ENCODE data around the gene DCTN5.
"Not testable (repeated sequence)": the region's sequence is repeated elsewhere in the genome, so short reads cannot be mapped to it uniquely, and the experiment has no call there.

DCTN5 gene

DNA sequence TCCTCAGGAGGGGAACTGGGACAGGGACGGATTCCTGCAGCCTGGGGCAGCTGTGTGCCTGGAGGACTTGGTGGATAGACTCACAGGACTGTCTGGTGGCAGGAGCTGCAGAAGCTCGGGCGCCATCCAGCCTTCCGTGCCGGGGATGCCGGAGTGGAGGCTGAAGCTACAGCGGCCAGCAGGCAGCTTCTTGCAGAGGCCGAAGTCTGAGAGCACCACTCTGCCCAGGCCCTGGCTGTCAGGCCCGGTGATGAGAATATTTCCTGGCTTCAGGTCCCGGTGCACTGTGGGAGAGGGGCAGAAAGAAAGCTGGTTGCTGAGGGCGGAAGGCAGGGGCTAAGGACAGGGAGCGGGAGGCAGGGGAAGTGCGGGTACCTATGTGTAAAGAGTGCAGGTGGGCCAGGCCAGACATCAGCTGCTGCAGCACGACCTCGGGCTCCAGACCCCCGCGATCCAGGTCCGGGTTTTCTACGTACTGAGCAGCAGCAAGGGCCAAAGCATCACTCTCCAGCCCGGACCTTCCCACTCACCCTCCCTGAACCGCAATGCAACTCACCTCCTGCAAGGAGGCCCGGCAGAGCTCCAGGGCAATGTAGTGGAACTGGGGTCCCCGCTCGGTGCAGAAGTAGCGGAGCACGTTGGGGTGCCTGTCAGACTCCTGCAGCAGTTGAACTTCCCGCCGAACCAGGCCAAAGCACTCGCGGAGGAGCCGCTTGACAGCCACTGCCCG is 53.5 kb downstream of the DCTN5 start:
- DNase-seq: no peak

DNA sequence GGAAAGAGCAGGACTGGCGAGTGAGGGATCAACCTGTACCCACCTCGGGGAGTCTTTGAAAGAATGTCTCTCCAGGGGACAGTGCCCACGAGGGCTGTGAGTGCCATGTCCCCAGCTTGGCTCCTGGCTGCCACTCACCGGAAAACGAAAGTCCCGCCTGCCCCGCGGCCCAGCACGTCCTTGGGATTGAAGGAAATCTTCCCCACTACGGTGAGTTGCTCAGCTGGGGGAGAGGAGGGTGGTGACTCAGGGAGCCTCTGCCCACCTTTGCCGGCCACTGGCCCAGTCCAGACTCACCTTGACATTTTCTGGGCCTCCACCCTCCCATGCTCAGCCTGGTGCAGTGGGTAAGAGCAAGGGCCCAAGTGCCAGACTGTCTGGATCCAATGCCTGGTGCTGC is 54.5 kb downstream of the DCTN5 start:
- DNase-seq: no peak

DNA sequence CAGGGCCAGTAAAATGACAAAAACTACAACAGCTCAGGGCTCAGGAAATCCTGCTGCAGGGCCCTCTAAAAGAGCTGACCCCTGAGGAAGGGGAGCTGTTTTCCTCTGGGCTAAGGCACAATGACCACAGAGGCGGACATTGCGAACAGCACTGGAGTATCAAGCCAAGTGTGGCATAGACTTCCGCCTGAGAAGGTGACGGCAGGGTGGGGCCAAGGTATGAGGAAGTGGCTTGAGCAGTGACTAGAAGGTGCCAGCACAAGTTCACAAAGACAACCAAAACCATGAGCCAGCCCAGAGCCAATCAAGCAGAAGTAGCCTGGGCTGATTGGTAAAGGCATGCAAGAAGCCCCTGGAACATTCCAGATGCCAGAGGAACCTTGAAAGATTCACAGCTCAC is 57.8 kb downstream of the DCTN5 start:
- DNase-seq: no peak

DNA sequence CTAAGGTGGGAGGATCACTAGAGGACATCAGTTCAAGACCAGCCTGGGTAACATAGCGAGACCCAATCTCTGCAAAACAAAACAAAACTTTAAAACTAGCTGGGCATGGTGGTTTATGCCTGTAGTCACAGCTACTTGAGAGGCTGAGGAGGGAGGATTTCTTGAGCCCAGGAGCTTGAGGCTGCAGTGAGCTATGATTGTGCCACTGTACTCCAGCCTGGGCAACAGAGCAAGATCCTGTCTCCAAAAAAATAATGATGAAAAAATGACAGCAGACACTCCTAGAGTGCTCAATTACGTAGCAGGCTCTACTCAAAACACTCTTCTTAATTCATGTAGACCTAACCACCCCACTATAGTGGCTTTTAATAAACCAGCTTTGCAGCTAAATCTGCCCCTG is 58.8 kb downstream of the DCTN5 start:
- DNase-seq: no peak

DNA sequence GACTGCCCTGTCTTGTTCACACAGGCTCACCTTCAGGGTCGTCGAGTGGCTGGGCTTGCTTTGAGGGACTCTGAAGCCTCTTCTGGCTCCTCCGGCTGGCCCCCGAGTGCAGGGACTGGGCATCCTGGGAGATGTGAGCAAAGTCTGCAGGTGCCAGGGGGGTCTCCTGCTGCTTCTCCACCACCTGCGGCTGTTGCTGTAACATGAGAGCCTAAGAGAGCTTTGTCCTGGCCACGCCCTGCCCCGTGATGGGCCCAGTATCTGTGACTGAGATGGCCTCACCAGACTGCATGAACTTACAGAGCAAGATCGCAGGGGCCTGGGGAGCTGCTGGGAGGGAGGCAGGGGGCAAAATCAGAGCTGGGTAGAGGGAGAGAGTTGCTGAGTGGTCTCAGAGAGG is 59.2 kb downstream of the DCTN5 start:
- no peak for DNase-seq

DNA sequence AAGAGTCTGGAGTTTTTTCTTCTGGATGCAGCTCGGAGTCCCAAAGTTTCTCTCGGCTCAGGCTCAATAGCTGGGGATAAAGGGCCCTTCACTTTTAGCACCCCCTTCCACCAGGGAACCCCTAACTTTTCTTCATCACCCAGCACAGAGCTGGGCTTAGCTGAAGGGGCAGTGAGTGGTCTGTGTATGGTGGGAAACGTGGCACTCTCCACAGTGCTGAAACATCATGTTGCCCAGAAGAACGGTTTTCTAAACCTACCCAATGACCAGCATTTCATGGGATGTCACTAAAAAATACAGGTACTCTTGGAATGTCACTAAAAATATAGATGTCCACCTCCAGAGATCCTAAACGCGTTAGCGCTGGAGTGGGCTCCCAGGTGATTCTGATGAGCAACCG is 59.8 kb downstream of the DCTN5 start:
- DNase-seq: no peak

DNA sequence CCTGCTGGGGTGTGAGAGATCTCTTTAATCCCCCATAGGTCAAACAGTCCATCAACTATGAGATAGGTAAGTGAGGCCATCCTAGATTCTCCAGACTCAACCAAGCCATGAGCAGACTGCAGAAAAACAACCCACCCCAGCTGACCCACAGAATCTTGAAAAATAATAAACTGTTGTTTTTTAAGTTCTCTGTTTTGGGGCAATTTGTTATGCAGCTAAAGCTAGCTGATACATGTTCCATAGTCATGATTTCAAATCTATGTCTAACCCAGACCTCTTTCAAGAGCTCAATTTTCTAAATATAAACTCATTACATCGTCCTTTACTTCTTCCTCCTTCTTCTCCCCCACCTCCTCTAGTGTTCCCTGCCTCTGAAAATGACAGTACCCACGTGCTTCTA is 61.7 kb downstream of the DCTN5 start:
- DNase-seq: no peak

DNA sequence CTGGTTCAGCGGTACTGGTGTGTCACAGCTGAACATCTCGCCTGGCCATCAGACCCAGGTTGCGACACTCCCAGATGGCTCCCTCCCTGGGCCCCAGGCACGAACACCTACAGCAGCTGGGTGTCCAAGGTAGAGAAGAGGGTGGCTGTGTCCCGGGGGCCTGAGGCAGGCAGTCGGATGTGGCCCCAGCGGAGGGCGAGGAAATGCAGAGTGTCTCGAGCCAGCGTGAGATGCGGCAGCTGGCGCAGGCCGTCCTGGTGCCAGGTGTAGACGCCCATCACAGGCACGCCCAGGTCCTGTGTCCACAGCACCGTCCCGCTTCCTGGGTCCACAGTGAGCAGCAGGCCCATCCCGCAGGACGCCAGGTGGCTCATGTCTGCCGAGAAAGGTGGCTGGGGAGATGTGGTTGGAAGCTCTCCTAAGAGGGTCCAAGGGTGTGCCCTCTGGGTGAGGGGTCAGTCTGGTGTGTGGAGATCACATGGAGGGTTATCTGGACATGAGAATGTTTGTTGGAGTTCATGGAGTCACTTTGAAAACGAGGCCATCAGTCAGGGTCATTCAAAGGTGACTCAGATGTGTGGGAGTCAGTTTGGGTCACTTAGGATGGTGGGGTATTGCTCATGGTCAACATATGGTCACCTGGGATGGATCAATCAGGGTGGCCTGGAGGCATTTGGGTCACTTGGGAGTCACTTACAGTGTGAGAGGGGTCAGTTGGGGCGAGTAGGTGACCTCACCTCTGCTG is 63.7 kb downstream of the DCTN5 start:
- DNase-seq: no peak

DNA sequence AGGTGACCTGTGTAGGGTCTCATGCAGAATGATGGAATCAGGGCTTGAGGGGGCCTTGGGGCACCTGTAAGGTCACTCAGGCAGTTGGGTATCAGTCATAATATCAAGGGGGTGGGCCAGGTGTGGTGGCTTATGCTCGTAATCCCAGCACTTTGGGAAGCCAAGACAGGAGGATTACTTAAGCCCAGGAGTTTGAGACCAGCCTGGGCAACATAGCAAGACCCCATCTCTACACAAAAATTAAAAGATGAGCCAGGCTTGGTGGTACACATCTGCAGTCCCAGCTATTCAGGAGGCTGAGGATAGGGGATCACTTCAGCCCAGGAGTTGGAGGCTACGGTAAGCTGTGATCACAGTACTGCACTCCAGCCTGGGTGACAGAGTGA is 64.2 kb downstream of the DCTN5 start:
- no peak for DNase-seq

DNA sequence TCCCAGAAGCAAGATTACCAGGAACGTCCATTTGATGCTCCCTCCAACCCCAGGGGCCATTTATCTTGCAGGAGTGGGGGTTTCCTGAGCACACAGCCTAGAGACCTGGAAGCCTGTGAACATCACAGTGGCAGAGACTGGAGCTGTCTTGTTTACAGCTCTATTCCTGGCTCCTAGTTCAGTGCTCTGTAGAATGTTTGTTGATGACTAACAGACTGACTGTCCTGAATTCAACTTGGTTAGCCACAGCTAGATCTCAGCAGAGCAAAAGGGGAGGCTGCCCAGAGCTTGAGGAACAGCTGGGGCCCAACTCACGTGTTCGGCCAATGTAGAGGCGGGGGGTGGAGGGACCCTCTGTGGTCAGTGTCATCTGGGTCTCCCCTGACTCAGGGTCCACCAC is 65.2 kb downstream of the DCTN5 start:
- no peak for DNase-seq

DNA sequence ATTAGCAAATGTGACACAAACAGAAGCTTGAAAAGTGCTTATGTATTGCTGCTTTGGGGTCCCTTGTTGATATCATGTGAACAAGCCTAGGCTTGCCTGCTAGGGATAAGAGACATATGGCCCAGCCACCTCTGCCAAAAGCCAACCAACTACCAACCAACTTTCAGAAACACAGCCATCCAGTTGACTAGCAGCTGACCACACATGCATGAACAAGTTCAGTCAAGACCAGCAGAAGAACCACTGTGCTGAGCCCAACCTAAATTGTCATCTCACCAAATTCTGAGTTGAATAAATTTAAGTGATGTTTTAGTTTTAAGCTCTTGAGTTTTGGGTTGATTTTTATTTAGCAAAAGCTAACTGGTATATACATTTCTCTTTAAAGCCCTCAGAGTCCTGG is 68.3 kb downstream of the DCTN5 start:
- DNase-seq: no peak

DNA sequence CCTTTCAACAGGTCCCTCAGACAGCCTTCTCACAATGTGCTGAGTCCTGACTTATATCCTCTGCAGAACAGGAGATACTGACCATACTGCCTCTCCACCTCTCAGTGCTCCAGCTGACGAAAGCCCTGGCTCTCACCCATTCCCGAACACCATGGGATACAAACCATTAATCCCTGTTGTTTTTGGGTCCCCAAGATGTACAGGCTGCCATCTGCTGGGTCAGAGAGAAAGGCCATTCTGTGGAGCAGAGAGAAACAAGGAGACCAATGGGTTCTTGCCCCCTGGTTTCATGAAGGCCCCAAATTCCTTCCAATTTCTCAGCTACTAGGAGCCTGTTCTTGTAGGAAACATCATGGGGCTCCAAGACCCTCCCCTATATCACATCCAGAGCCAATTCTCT is 68.7 kb downstream of the DCTN5 start:
- no peak for DNase-seq

DNA sequence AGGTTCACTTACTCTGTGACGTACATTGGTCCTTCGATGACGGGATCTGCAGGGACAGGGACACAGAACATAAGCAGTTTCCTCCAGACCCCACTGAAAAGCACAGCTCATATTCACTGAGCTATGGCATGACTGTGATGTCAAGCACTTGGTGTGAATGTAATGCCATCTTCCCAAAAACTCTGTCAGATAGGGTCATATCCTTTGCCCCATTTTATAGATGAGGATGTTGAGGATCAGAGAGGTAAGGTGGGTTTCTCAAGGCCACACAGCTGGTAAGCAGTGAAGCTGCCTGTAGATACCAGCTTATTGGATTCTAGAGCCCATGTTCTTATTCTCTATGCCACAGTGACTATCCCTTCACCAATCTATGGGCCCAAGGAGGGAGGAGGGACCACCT is 69.2 kb downstream of the DCTN5 start:
- DNase-seq: no peak

DNA sequence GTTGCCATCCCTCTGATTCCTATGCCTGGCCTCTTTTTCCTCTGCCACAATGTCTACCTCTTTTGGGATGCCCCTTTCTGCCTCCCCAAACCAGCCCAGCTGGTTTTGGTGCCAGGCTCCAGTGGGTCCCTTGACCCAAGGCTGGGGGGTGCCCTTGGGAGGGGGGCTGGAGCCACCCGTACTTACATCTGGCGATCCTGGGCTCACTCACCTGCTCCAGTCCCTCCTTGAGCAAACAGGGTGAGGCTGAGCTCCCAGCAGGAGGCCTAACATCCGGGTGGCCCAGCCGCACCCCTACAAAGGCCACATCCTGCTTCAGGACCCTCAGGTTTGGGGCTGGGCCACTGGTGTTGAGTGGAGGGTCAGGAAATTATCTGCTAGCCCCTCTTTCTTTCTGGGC is 70.5 kb downstream of the DCTN5 start:
- no peak for DNase-seq

DNA sequence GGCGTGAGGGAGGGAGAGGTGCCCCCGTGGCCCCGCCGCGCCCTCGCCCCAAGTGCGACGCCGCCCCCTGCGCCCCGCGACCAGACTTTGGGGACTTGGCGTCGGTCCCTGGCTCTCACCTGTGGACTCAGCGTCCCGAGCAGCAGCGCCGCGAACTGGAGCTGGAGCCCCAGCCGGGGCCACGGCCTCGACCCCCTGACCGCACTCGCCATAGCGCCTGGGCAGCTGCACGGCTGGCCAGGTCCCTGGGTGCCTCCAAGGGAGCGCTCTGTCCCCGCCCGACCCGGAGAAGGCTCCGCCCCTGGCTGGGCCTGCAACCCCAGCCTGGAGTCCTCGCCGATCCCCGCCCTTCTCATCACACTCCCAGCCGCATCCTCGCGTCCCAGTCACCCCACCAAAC is 71.7 kb downstream of the DCTN5 start, which contains the start of gene ERN2:
TSS of gene ERN2 (minus strand) at position 247 of the 400 bp plus-strand sequence. CDS start at position 212, 35 bp downstream.
- no peak for DNase-seq

DNA sequence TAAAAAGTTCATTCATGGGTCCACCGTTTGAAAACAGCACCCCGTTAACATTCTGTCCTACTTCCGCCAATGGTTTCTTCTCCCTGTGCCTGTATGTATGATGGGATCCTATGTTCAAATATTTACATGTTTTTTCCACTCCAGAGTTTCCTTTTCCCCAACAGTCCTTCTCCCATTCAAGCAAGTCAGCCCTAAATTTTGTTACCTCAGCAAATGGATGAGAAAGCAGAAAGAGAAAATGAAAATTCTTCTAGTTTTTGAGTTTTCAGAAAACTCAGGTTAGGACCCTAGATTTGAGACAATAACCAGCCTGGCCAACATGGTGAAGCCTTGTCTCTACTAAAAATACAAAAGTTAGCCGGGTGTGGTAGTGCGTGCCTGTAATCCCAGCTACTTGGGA is 75.2 kb downstream of the DCTN5 start:
- no peak for DNase-seq

DNA sequence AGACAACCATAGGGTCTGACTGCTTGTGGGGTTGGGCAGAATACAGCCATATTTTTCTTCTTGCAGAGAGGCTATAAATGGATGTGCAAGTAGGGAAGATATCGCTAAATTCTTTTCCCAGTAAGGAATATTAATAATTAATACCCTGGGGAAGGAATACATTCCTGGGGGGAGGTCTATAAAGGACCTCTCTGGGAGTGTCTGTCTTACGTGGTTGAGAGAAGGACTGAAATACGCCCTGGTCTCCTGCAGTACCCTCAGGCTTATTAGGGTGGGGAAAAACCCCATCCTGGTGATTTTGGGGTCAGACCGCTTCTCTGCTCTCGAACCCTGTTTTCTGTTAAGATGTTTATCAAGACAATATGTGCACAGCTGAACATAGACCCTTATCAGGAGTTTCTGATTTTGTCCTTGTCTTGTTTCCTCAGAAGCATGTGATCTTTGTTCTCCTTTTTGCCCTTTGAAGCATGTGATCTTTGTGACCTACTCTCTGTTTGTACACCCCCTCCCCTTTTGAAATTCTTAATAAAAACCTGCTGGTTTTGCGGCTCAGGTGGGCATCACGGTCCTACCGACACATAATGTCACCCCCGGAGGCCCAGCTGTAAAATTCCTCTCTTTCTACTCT is 81.5 kb downstream of the DCTN5 start:
- DNase-seq: not testable (repeated sequence)

DNA sequence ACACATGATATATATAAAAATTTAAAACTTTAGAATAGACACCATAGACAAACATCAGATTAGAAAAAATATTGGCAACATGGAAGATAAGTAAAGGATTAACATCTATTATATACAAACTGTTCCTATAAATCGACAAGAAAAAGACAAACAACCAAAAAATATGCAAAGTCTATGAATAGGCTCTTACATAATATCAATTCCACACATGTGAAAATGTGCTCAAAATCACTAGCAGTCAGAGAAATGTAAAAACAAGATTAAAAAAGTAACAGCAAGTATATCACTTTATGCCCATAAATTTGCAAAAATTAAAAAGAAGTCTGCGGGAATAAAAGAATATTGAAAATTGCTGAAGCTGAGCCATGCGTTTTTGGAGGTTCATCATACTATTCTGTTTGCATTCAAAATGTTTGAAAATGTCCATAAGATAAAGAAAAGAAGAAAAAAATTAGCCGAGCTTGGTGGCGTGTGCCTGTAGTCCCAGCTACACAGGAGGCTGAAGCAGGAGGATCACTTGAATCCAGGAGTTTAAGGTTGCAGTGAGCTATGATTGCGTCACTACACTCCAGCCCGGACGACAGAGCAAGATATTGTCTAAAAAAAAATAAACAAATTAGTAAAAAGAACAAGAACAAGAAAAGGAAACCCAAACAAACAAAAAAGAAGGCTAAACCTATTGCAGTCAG is 83.0 kb downstream of the DCTN5 start:
- DNase-seq: no peak

DNA sequence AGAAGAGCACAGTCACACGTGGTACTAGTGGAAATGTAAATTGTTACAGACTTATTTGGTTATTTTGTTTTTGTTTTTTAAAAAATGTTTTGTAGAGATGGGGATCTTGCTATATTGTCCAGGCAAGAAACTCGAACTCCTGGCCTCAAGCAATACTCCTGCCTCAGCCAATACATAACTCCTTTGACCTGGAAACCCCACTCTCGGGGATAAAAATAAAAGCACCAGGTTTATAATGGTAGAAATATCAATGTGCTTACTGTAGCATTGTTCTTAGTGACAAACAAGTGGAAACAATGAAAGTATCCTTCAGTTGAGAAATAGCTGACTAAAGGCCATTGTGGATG is 83.5 kb downstream of the DCTN5 start:
- DNase-seq: no peak

DNA sequence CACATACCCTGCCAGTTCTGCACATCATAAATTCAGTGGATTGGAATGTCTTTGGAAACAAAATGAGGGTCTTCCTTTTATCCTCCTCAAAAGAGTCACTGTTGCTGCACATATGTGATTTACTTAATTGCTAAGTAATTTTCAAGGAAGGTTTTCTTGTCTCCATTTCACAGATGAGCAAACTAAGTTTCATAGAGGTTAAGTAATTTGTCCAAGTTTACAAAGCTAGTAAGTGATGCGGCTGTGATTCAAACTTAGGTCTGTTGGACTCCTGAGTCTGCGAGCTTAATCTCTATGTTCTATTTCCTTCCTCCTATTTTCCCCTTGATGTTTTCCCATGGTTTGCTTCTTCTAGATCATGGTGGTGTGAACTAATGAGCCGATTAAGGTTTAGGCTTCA is 85.4 kb downstream of the DCTN5 start:
- DNase-seq: no peak
